OCI-LY7 (cell line): Measurements from ENCODE around the gene TNFAIP8L1.

Source experiments
- CTCF ChIP-seq: fragments of 200-600 bp; sonication (generic); conservative IDR thresholded peaks from 2 replicates; pipeline ENCODE4 v1.5.1; 2014; ENCODE audit warnings: mild to moderate bottlenecking, antibody characterized with exemption, low read length, moderate library complexity, mixed read lengths
- EZH2phosphoT487 ChIP-seq: fragments of 200-600 bp; sonication (generic); IDR thresholded peaks from 2 replicates; pipeline ENCODE4 v1.6.1; 2018; ENCODE audit warnings: low read depth, borderline replicate concordance, mild to moderate bottlenecking, mixed run types, antibody characterized with exemption, low read length, moderate library complexity, mixed read lengths

GRCh38 chr19:4600082-4600481, 39.2 kb upstream of the TNFAIP8L1 start:
- TF ChIP-seq CTCF: no peak
- no peak for TF ChIP-seq EZH2phosphoT487
